PFSK-1 (cell line): ENCODE data around the gene PZP.

Experiments
- FOXP2 ChIP-seq: optimal IDR thresholded peaks from 2 replicates; pipeline ENCODE3; 2011; ENCODE audit warnings: borderline replicate concordance, control low read depth, inconsistent platforms; ENCODE audit not compliant: insufficient read depth; ENCODE audit errors: extremely low read length, extremely low read depth
- POLR2AphosphoS5 ChIP-seq: IDR thresholded peaks from 2 replicates; pipeline ENCODE4 v1.6.1; 2012; ENCODE audit warnings: low read depth, mild to moderate bottlenecking, control low read depth, low read length, moderate library complexity
- REST ChIP-seq, 2 experiments: IDR thresholded peaks; 2 replicates each; pipeline versions ENCODE4 v1.6.1 to v1.8.0; 2011 to 2012; ENCODE audit warnings: low read depth in 2 of 2, low read length in 2 of 2, control low read depth in 1 of 2, inconsistent platforms in 1 of 2, mild to moderate bottlenecking in 1 of 2, moderate library complexity in 1 of 2; ENCODE audit not compliant: insufficient read depth in 1 of 2
- SIN3A ChIP-seq: IDR thresholded peaks from 2 replicates; pipeline ENCODE4 v1.6.1; 2012; ENCODE audit warnings: mild to moderate bottlenecking, low read length, moderate library complexity, borderline replicate concordance; ENCODE audit not compliant: insufficient read depth
- TAF1 ChIP-seq: IDR thresholded peaks from 2 replicates; pipeline ENCODE4 v1.6.1; 2012; ENCODE audit warnings: low read length, control low read depth, borderline replicate concordance; ENCODE audit not compliant: insufficient read depth

PZP gene

GRCh38 chr12:9120487-9121184 lies 87.6 kb downstream of the PZP start:
- TF ChIP-seq TAF1: no peak
- TF ChIP-seq SIN3A: no peak
- TF ChIP-seq POLR2AphosphoS5: no peak
- TF ChIP-seq FOXP2: no peak
- TF ChIP-seq REST (IDR thresholded peaks at IDR 0.05; ENCODE audit: insufficient read depth in 1 of 2, low read depth in 2 of 2, low read length in 2 of 2): no peak

- no peak for TF ChIP-seq TAF1
- no peak for TF ChIP-seq SIN3A
- no peak for TF ChIP-seq FOXP2
- TF ChIP-seq POLR2AphosphoS5: no peak
- no peak for TF ChIP-seq REST (IDR thresholded peaks at IDR 0.05; ENCODE audit: insufficient read depth in 1 of 2, low read depth in 2 of 2, low read length in 2 of 2)
These were observed 90.0 kb downstream of the PZP start for GRCh38 chr12:9118158-9118557.

GRCh38 chr12:9115731-9116559 lies 92.2 kb downstream of the PZP start, which contains the start of gene A2M:
TSS of gene A2M (minus strand) at chr12:9115919. CDS start at chr12:9115849, 70 bp downstream.
- no peak for TF ChIP-seq REST (IDR thresholded peaks at IDR 0.05; ENCODE audit: insufficient read depth in 1 of 2, low read depth in 2 of 2, low read length in 2 of 2)
- TF ChIP-seq TAF1: no peak
- no peak for TF ChIP-seq POLR2AphosphoS5
- no peak for TF ChIP-seq SIN3A
- no peak for TF ChIP-seq FOXP2

- TF ChIP-seq POLR2AphosphoS5 (no peak), REST (IDR thresholded peaks at IDR 0.05; ENCODE audit: insufficient read depth in 1 of 2, low read depth in 2 of 2, low read length in 2 of 2) (no peak), FOXP2 (no peak), TAF1 (no peak), SIN3A (no peak)
These were observed 93.2 kb downstream of the PZP start for GRCh38 chr12:9114946-9115345.
